ENCODE results near the gene PYDC1.
"Not testable (repeated sequence)": the region's sequence is repeated elsewhere in the genome, so short reads cannot be mapped to it uniquely, and the experiment has no call there.

The PYDC1 gene

DNA sequence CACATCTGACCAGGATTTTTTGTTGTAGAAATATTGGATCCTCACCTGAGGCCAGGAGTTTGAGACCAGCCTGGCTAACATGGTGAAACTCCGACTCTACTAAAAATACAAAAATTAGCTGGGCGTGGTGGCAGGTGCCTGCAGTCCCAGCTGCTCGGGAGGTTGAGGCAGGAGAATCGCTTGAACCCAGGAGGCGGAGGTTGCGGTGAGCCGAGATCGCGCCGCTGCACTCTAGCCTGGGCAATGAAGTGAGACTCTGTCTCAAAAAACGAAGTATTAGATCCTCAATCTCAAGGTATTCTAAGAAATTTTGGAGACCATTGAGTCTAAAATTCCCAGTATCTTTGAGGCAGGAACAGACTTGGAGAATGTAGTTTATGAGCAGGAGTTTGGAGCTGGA lies 21.1 kb downstream of the PYDC1 start:
- H3K36me3 ChIP-seq (ENCODE audit: insufficient read depth, low read length), result peaks cover 55% of the 10 kb centered on the region
- not testable (repeated sequence) for H3K9ac ChIP-seq (ENCODE audit: low read depth, low read length); H3K4me1 ChIP-seq (ENCODE audit: insufficient read depth, low read length); H3K9me3 ChIP-seq (ENCODE audit: control insufficient read depth, insufficient read depth, low read length)

- Histone ChIP-seq H3K9me3 (ENCODE audit: control insufficient read depth, insufficient read depth, low read length) (no peaks in the 10 kb centered on the region), H3K9ac (ENCODE audit: low read depth, low read length) (no peak overlapping the region), H3K36me3 (ENCODE audit: insufficient read depth, low read length) (peaks cover 65% of the 10 kb centered on the region), H3K4me1 (ENCODE audit: insufficient read depth, low read length) (no peaks in the 10 kb centered on the region)
Measured at GRCh38 chr16:31194898-31195297, 22.0 kb downstream of the PYDC1 start.

- Histone ChIP-seq H3K9ac (ENCODE audit: low read depth, low read length) (no peak overlapping the region), H3K36me3 (ENCODE audit: insufficient read depth, low read length) (peaks cover 72% of the 10 kb centered on the region), H3K4me1 (ENCODE audit: insufficient read depth, low read length) (no peaks in the 10 kb centered on the region), H3K9me3 (ENCODE audit: control insufficient read depth, insufficient read depth, low read length) (no peaks in the 10 kb centered on the region)
Measured at GRCh38 chr16:31193874-31194273, 23.1 kb downstream of the PYDC1 start.

DNA sequence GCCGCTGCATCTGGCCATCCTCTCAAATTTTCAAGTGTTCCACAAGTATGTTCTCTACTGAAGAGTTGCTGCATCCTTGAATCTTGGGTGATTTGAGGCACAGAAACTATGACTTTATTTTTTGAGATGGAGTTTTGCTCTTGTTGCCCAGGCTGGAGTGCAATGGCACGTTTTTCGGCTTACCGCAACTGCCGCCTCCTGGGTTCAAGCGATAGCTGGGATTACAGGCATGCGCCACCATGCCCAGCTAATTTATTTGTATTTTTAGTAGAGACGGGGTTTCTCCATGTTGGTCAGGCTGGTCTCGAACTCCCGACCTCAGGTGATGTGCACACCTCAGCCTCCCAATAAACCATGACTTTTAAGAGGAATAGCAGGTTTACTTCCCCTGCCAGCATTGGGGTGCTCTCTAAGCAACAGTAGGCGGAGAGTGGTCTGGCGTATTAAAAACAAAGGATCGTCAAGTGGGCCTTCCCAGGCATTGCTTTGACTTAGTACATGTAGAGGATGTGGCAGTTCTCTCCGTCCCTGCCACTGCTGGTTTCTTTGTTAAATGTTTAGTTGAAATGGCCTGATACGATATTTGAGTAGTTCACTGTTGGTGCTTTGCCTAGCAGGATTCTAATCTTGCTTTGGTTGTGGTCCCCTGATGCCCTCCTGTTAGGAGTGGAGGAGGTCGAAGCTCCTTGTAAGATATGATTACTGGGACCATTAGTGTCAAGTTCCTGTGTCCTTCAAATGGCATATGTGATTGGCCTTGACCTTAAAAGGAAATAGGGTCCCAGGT lies 23.9 kb downstream of the PYDC1 start:
- Histone ChIP-seq H3K9me3 (ENCODE audit: control insufficient read depth, insufficient read depth, low read length) (no peaks in the 10 kb centered on the region), H3K9ac (ENCODE audit: low read depth, low read length) (no peak overlapping the region), H3K36me3 (ENCODE audit: insufficient read depth, low read length) (peaks cover 80% of the 10 kb centered on the region), H3K4me1 (ENCODE audit: insufficient read depth, low read length) (no peaks in the 10 kb centered on the region)

- Histone ChIP-seq H3K9me3 (ENCODE audit: control insufficient read depth, insufficient read depth, low read length) (no peaks in the 10 kb centered on the region), H3K4me1 (ENCODE audit: insufficient read depth, low read length) (no peaks in the 10 kb centered on the region), H3K9ac (ENCODE audit: low read depth, low read length) (no peak overlapping the region), H3K36me3 (ENCODE audit: insufficient read depth, low read length) (peaks cover 92% of the 10 kb centered on the region)
Measured at GRCh38 chr16:31191697-31192428, 25.1 kb downstream of the PYDC1 start.

GRCh38 chr16:31190818-31191444 lies 26.0 kb downstream of the PYDC1 start:
- Histone ChIP-seq H3K4me1 (ENCODE audit: insufficient read depth, low read length) (no peaks in the 10 kb centered on the region), H3K9me3 (ENCODE audit: control insufficient read depth, insufficient read depth, low read length) (no peaks in the 10 kb centered on the region), H3K9ac (ENCODE audit: low read depth, low read length) (no peak overlapping the region), H3K36me3 (ENCODE audit: insufficient read depth, low read length) (peaks cover 95% of the 10 kb centered on the region)

DNA sequence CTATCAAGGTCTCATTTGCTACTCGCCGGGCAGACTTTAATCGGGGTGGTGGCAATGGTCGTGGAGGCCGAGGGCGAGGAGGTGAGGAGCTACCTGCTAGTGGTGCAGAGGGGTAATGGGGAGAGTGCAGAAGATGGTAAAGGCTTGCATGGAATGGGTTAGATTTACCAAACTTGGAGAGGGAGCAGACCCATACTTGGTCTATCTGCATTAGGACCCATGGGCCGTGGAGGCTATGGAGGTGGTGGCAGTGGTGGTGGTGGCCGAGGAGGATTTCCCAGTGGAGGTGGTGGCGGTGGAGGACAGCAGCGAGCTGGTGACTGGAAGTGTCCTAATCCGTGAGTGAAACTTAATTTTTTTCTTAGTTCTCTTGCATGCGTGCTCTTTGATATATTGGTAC lies 26.9 kb downstream of the PYDC1 start:
- Histone ChIP-seq H3K36me3 (ENCODE audit: insufficient read depth, low read length) (peaks cover 95% of the 10 kb centered on the region), H3K4me1 (ENCODE audit: insufficient read depth, low read length) (no peaks in the 10 kb centered on the region), H3K9me3 (ENCODE audit: control insufficient read depth, insufficient read depth, low read length) (no peaks in the 10 kb centered on the region), H3K9ac (ENCODE audit: low read depth, low read length) (no peak overlapping the region)

DNA sequence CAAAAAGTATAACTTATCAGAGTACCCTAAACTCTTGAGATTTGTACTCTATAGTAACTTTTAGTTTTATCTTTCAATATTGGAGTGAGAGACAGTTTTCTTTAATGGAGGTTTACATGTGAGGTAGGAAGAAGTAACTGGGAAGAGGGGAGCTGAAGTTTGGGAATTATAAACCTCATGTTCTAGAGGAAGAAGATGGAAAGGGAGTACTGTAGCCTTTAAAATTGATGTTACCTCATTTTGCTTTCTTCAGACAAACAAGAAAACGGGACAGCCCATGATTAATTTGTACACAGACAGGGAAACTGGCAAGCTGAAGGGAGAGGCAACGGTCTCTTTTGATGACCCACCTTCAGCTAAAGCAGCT lies 27.5 kb downstream of the PYDC1 start:
- H3K9me3 ChIP-seq (ENCODE audit: control insufficient read depth, insufficient read depth, low read length), result no peaks in the 10 kb centered on the region
- H3K9ac ChIP-seq (ENCODE audit: low read depth, low read length), result no peak overlapping the region
- H3K4me1 ChIP-seq (ENCODE audit: insufficient read depth, low read length), result no peaks in the 10 kb centered on the region
- H3K36me3 ChIP-seq (ENCODE audit: insufficient read depth, low read length), result peaks cover 91% of the 10 kb centered on the region

- peaks cover 88% of the 10 kb centered on the region for H3K36me3 ChIP-seq (ENCODE audit: insufficient read depth, low read length)
- no peaks in the 10 kb centered on the region for H3K9me3 ChIP-seq (ENCODE audit: control insufficient read depth, insufficient read depth, low read length)
- H3K9ac ChIP-seq (ENCODE audit: low read depth, low read length), result no peak overlapping the region
- no peaks in the 10 kb centered on the region for H3K4me1 ChIP-seq (ENCODE audit: insufficient read depth, low read length)
Measured at GRCh38 chr16:31188450-31189411, 28.2 kb downstream of the PYDC1 start.

- Histone ChIP-seq H3K9me3 (ENCODE audit: control insufficient read depth, insufficient read depth, low read length) (no peaks in the 10 kb centered on the region), H3K9ac (ENCODE audit: low read depth, low read length) (no peak overlapping the region), H3K4me1 (ENCODE audit: insufficient read depth, low read length) (peaks cover 1% of the 10 kb centered on the region; the same call in 1 of the 2 replicates), H3K36me3 (ENCODE audit: insufficient read depth, low read length) (peaks cover 90% of the 10 kb centered on the region)
Measured at GRCh38 chr16:31187808-31188189, 29.1 kb downstream of the PYDC1 start.

- Histone ChIP-seq H3K4me1 (ENCODE audit: insufficient read depth, low read length) (peaks cover 2% of the 10 kb centered on the region; the same call in 1 of the 2 replicates), H3K9ac (ENCODE audit: low read depth, low read length) (no peak overlapping the region), H3K36me3 (ENCODE audit: insufficient read depth, low read length) (peaks cover 89% of the 10 kb centered on the region), H3K9me3 (ENCODE audit: control insufficient read depth, insufficient read depth, low read length) (no peaks in the 10 kb centered on the region)
Measured at GRCh38 chr16:31186930-31187807, 29.8 kb downstream of the PYDC1 start.

DNA sequence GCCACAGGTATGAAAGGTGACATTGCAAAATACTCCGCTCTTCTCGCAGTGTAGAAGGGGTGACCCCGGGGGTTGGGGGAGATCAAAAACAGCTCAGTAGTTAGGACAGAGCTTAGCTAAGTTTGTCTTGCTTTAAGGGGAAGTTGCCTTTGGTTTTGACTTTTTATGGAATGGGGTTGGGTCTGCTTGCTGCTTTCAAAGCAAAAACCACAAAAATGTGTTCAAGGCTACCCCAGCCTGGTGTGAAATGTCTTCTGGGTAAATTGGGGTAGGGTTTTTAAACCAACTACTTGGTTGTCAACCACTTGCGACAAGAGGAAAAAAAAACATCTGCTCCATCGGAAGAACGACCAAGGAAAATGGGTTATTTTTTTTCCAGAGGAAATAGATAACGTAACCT lies 30.8 kb downstream of the PYDC1 start:
- Histone ChIP-seq H3K4me1 (ENCODE audit: insufficient read depth, low read length) (peaks cover 2% of the 10 kb centered on the region; the same call in 1 of the 2 replicates), H3K9me3 (ENCODE audit: control insufficient read depth, insufficient read depth, low read length) (no peaks in the 10 kb centered on the region), H3K36me3 (ENCODE audit: insufficient read depth, low read length) (peaks cover 80% of the 10 kb centered on the region), H3K9ac (ENCODE audit: low read depth, low read length) (no peak overlapping the region)

DNA sequence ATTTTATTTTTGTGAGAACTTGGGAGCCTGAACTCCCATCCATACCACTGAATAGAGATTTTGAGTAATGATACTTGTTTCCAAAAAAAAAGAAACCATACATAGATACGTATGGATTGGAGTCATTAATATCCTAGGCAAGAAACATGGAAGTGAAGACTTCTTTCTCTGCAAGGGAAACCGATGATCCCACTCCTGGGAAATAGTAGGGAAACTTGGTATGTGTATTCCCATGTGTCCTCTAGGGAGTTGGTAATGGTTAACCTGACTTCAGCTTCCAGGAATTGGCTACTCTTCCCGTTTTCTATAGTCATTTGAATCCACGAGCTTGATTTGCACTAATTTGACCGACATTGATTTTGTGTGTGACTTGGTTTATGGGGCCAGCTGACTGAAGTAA lies 31.6 kb downstream of the PYDC1 start:
- Histone ChIP-seq H3K36me3 (ENCODE audit: insufficient read depth, low read length) (peaks cover 71% of the 10 kb centered on the region), H3K9ac (ENCODE audit: low read depth, low read length) (no peak overlapping the region), H3K4me1 (ENCODE audit: insufficient read depth, low read length) (peaks cover 2% of the 10 kb centered on the region; the same call in 1 of the 2 replicates), H3K9me3 (ENCODE audit: control insufficient read depth, insufficient read depth, low read length) (no peaks in the 10 kb centered on the region)
